SK-N-SH treated with all-trans-retinoic acid at 6 μM for 48 hours (cell line): ENCODE data around the gene PCSK5.

Experiments used
- BACH2 ChIP-seq: fragments of 250-450 bp; sonication (Bioruptor Pico); IDR thresholded peaks from 2 replicates; pipeline ENCODE4 v1.9.0; 2021; ENCODE audit warnings: mild to moderate bottlenecking, borderline replicate concordance
- CSDC2 ChIP-seq: fragments of 250-450 bp; sonication (Bioruptor Pico); IDR thresholded peaks from 2 replicates; pipeline ENCODE4 v1.5.0; 2020; ENCODE audit warnings: mild to moderate bottlenecking, moderate library complexity
- ESRRG ChIP-seq: fragments of 250-450 bp; sonication (Bioruptor Pico); IDR thresholded peaks from 2 replicates; pipeline ENCODE4 v1.6.1; 2021; ENCODE audit warnings: mild to moderate bottlenecking
- ISL1 ChIP-seq: fragments of 250-450 bp; sonication (Bioruptor Pico); IDR thresholded peaks from 2 replicates; pipeline ENCODE4 v2.1.2; 2022; ENCODE audit warnings: mild to moderate bottlenecking, moderate library complexity
- SNAI2 ChIP-seq: fragments of 250-450 bp; sonication (Bioruptor Pico); IDR thresholded peaks from 2 replicates; pipeline ENCODE4 v1.5.0; 2020; ENCODE audit warnings: mild to moderate bottlenecking, moderate library complexity
- ZC3H10 ChIP-seq: fragments of 250-450 bp; sonication (Bioruptor Pico); IDR thresholded peaks from 2 replicates; pipeline ENCODE4 v1.5.1; 2021; ENCODE audit warnings: mild to moderate bottlenecking, moderate library complexity
- ZFP3 ChIP-seq: fragments of 250-450 bp; sonication (Bioruptor Pico); IDR thresholded peaks from 2 replicates; pipeline ENCODE4 v1.5.0; 2020; ENCODE audit warnings: mild to moderate bottlenecking, moderate library complexity
- ZFP30 ChIP-seq: fragments of 450-650 bp; formaldehyde crosslinking; IDR thresholded peaks from 2 replicates; pipeline ENCODE4 v1.5.0; 2022; ENCODE audit warnings: mild to moderate bottlenecking, moderate library complexity
- ZNF565 ChIP-seq: fragments of 450-650 bp; formaldehyde crosslinking; conservative IDR thresholded peaks from 2 replicates; pipeline ENCODE4 v1.5.0; 2020; ENCODE audit warnings: low read depth, mild to moderate bottlenecking, moderate library complexity
- ZNF70 ChIP-seq: fragments of 450-650 bp; formaldehyde crosslinking; IDR thresholded peaks from 2 replicates; pipeline ENCODE4 v1.5.0; 2020; ENCODE audit warnings: mild to moderate bottlenecking, moderate library complexity
- ZNF8 ChIP-seq: fragments of 450-650 bp; formaldehyde crosslinking; IDR thresholded peaks from 2 replicates; pipeline ENCODE4 v1.5.0; 2020; ENCODE audit warnings: mild to moderate bottlenecking, moderate library complexity
- TF ChIP-seq, protein P1 (sequence below): fragments of 250-450 bp; sonication (Bioruptor Pico); IDR thresholded peaks from 2 replicates; pipeline ENCODE4 v1.8.0; 2021; ENCODE audit warnings: low read depth, mild to moderate bottlenecking, moderate library complexity, borderline replicate concordance
- TF ChIP-seq, protein P2 (sequence below): fragments of 250-450 bp; sonication (Bioruptor Pico); IDR thresholded peaks from 2 replicates; pipeline ENCODE4 v1.8.0; 2020; ENCODE audit warnings: mild to moderate bottlenecking, moderate library complexity, borderline replicate concordance

DNA sequence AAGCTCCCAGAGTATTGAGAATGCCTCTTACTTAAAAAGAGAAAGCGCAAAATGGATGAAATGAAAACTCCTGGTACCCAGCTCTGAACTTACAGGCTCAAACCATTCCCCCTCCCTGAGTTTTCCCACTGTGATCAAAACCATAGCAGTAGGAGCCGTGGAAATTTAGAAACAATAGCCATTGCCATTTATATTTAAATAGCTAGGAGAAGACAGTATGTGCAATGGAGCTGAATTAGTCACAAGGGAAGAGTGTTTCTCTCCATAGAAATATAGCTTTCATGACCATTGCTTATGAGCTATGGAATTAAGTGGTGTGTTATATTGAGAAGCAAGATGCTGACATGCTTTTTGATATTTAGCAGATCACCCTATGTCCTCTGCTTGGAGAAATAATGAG lies 84.6 kb downstream of the PCSK5 start:
- TF ChIP-seq, protein P1, sequence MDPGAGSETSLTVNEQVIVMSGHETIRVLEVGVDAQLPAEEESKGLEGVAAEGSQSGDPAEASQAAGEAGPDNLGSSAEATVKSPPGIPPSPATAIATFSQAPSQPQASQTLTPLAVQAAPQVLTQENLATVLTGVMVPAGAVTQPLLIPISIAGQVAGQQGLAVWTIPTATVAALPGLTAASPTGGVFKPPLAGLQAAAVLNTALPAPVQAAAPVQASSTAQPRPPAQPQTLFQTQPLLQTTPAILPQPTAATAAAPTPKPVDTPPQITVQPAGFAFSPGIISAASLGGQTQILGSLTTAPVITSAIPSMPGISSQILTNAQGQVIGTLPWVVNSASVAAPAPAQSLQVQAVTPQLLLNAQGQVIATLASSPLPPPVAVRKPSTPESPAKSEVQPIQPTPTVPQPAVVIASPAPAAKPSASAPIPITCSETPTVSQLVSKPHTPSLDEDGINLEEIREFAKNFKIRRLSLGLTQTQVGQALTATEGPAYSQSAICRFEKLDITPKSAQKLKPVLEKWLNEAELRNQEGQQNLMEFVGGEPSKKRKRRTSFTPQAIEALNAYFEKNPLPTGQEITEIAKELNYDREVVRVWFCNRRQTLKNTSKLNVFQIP (CRISPR knock-in tag) = no peak
- TF ChIP-seq BACH2 (CRISPR knock-in tag) = no peak
- TF ChIP-seq ESRRG (CRISPR knock-in tag) = no peak
- TF ChIP-seq ZNF565 (CRISPR knock-in tag) = no peak
- TF ChIP-seq SNAI2 = no peak
- no peak for TF ChIP-seq ZFP30 (CRISPR knock-in tag)
- no peak for TF ChIP-seq ZFP3 (CRISPR knock-in tag)
- no peak for TF ChIP-seq ZNF8
- TF ChIP-seq CSDC2 = no peak
- no peak for TF ChIP-seq ZC3H10 (CRISPR knock-in tag)
- no peak for TF ChIP-seq ISL1 (CRISPR knock-in tag)
- TF ChIP-seq, protein P2, sequence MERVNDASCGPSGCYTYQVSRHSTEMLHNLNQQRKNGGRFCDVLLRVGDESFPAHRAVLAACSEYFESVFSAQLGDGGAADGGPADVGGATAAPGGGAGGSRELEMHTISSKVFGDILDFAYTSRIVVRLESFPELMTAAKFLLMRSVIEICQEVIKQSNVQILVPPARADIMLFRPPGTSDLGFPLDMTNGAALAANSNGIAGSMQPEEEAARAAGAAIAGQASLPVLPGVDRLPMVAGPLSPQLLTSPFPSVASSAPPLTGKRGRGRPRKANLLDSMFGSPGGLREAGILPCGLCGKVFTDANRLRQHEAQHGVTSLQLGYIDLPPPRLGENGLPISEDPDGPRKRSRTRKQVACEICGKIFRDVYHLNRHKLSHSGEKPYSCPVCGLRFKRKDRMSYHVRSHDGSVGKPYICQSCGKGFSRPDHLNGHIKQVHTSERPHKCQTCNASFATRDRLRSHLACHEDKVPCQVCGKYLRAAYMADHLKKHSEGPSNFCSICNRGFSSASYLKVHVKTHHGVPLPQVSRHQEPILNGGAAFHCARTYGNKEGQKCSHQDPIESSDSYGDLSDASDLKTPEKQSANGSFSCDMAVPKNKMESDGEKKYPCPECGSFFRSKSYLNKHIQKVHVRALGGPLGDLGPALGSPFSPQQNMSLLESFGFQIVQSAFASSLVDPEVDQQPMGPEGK (CRISPR knock-in tag) = no peak
- TF ChIP-seq ZNF70 (CRISPR knock-in tag) = no peak
